Cardiac fibroblast (primary cell): ENCODE data around the gene LRRK2.

ENCODE experiments used
- DNase-seq, 2 donors: peaks; one replicate each; pipeline versions ENCODE4 v3.0.0 to v3.0.0-alpha.2; 2010; ENCODE audit warnings: low read depth in 2 of 2
- H3K4me3 ChIP-seq, 2 donors: replicated peaks in 1 of 2; 1 replicate in 1 of 2; 2 replicates in 1 of 2; pipeline ENCODE4 v1.5.1; 2011; ENCODE audit warnings: low read depth in 2 of 2, low read length in 2 of 2, mild to moderate bottlenecking in 2 of 2, moderate library complexity in 1 of 2
- CTCF ChIP-seq: IDR thresholded peaks from one replicate; pipeline ENCODE4 v1.5.1; 2011; ENCODE audit warnings: low read depth, mild to moderate bottlenecking, low read length, inconsistent platforms

The LRRK2 gene

DNA sequence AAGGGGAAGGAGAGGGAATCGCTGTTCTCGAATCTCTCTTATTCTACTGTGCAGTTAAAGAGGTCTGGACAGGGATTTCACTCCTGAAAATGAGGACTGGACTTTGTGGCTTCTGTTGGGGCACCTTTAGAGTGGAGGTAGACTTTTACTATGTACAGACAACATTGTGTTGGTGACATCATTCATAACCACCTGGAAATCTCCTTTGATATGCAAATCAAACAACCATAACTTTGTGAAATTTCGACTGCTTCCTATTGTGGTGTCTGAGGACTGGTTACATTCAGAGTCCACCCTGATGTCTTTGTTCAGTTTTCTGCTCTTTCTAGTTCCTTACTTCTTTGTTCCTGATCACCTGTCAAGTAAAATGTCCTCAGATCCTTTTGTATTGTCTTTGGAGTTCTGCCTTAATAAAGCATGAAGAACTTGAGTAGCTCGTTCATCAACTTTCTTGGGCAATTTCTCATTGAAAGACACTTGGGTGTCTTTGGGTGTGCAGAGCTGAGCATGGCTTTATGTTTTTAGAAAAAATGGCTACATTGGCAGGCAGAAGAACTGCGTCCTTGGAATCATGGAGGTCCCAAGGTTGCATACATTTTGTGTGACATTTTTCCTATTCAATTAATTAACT lies 29.8 kb downstream of the LRRK2 start:
- DNase-seq = no peak
- H3K4me3 ChIP-seq = no peak overlapping the region
- no peak for TF ChIP-seq CTCF

- no peak for DNase-seq
- TF ChIP-seq CTCF = no peak
- H3K4me3 ChIP-seq = no peak overlapping the region
Observed at GRCh38 chr12:40258371-40258770, 33.6 kb downstream of the LRRK2 start.

- TF ChIP-seq CTCF = no peak
- H3K4me3 ChIP-seq = no peak overlapping the region
- DNase-seq = no peak
Observed at GRCh38 chr12:40261937-40262336, 37.1 kb downstream of the LRRK2 start.

DNA sequence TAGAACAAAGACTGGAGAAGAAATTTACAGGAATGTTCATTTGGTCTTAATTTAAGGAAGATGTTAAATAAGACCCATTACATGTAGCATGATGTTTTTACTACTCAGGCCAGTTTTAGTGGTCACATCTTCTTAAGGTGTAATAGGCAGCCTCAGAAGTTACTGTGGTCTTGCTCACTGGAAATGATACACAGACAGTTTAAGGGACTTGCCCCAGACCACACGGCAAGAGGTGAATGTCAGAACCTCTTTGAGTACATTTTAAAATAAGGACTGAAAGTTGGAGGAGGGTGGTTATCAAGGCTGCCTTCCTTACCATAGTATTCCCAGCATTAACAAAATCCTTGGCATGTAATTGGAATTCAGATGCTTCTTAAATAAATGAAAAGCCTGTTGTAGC lies 37.9 kb downstream of the LRRK2 start:
- no peak for TF ChIP-seq CTCF
- DNase-seq = no peak

DNA sequence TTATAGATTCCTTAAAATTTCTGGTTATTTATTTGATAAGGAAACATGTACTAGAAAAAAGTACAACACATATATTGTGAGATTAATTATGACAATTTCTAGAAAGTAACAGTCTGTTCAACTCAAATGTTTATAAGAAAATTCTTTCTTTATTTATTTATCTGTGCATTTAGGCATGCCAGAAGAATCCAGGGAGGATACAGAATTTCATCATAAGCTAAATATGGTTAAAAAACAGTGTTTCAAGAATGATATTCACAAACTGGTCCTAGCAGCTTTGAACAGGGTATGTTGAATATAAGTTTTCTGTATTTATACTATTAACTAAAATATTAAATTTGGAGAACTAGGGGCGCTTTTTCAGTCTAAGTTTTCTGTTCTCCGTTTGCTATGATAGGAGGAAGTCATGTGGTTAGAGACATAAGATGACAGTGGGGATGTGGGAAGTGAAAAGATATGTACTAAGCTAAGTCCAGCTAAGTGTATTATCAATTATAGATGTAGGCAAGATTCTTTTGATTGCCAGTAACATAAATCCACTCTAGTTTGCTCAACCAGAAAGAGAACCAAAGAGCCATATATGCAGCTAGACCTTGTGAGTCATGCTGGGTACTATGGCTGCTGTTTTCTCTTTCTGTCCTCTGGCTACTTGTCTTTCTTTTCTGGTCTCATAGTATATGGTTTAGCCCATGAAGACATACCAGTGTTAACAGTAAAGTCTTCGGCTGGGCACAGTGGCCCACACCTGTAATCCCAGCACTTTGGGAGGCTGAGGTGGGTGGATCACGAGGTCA lies 39.0 kb downstream of the LRRK2 start:
- DNase-seq = peak in 1 of 2 donors; percentile 6
- TF ChIP-seq CTCF = no peak
- H3K4me3 ChIP-seq = no peak overlapping the region

More for the DNA sequence above, 37.9 kb downstream of the LRRK2 start:
- H3K4me3 ChIP-seq = no peak overlapping the region

- no peak overlapping the region for H3K4me3 ChIP-seq
- no peak for TF ChIP-seq CTCF
- peak in 1 of 2 donors; percentile 11 for DNase-seq
Observed at GRCh38 chr12:40271981-40272664, 47.3 kb downstream of the LRRK2 start.
